GM21737 (cell line): ENCODE data around the gene SSMEM1.
"Not testable (repeated sequence)": the region's sequence is repeated elsewhere in the genome, so short reads cannot be mapped to it uniquely, and the experiment has no call there.

Experiments
- ATAC-seq: cut with Tn5 transposase; IDR thresholded peaks from one replicate; pipeline ENCODE4 v1.9.1; 2021; ENCODE audit warnings: mild to moderate bottlenecking, moderate library complexity; ENCODE audit not compliant: unreplicated experiment

Gene SSMEM1

DNA sequence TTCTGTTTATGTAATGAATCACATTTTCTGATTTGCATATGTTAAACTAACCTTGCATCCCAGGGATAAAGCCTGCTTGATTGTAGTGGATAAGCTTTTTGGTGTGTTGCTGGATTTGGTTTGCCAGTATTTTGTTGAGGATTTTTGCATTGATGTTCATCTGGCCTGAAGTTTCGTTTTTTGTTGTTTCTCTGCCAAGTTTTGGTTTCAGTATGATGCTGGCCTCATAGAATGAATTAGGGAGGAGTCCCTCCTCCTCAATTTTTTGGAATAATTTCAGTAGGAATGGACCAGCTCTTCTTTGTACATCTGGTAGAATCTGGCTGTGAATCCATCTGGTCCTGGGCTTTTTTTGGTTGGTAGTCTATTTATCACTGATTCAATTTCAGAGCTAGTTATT, 35.8 kb downstream of the SSMEM1 start:
- ATAC-seq = not testable (repeated sequence)

DNA sequence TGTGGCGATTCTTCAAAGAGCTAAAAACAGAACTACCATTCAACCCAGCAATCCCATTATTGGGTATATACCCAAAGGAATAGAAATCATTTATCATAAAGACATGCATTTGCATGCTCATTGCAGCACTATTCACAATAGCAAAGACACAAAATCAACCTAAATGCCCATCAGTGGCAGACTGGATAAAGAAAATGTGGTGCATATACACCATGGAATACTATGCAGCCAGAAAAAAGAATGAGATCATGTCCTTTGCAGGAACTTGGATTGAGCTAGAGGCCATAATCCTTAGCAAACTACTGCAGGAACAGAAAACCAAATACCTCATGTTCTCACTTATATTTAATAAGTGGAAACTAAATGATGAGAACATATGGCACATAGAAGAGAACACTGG, 38.8 kb downstream of the SSMEM1 start:
- ATAC-seq = not testable (repeated sequence)

DNA sequence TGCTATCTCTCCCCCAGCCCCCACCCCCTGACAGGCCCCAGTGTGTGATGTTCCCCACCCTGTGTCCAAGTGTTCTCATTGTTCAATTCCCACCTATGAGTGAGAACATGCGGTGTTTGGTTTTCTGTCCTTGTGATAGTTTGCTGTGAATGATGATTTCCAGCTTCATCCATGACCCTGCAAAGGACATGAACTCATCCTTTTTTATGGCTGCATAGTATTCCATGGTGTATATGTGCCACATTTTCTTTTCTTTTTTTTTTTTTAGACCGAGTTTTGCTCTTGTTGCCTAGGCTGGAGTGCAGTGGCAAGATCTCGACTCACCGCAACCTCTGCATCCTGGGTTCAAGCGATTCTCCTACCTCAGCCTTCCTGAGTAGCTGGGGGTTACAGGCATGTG, 41.2 kb downstream of the SSMEM1 start:
- not testable (repeated sequence) for ATAC-seq

DNA sequence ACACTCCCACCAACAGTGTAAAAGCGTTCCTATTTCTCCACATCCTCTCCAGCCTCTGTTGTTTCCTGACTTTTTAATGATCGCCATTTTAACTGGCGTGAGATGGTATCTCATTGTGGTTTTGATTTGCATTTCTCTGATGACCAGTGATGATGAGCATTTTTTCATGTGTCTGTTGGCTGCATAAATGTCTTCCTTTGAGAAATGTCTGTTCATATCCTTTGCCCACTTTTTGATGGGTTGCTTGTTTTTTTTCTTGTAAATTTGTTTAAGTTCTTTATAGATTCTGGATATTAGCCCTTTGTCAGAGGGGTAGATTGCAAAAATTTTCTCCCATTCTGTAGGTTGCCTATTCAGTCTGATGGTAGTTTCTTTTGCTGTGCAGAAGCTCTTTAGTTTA, 42.0 kb downstream of the SSMEM1 start:
- not testable (repeated sequence) for ATAC-seq

DNA sequence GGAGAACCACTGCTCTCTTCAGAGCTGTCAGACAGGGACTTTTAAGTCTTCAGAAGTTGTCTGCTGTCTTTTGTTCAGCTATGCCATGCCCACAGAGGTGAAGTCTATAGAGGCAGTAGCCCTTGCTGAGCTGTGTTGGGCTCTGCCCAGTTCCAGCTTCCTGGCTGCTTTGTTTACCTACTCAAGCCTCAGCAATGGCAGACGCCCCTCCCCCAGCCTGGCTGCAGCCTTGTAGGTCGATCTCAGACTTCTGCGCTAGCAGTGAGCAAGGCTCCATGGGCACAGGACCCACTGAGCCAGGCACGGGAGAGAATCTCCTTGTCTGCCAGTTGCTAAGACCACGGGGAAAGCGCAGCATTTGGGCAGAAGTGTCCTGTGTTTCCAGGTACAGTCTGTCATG, 46.9 kb downstream of the SSMEM1 start:
- ATAC-seq = no peak

DNA sequence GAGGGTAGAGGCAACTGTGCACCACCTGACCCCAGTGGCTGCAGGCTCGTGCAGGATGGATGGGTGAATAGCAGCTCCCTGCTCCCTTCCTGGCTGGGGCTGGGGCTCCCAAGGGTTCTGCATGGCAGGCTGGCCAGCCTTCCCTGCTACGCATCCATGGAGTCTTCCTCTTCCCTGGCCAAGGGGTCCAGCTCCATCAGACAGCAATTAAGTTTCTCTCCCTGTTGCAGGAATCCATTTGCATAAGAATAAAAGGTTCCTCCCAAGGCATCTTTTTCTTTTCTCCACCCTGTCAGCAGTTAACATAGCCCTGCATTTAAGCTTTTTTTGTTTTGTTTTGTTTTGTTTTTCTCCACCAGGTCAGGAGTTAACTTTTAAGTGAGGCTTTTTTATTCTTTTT, 49.0 kb downstream of the SSMEM1 start:
- ATAC-seq = no peak

- ATAC-seq = no peak
Measured at GRCh38 chr7:130258494-130259078, 50.9 kb downstream of the SSMEM1 start.

DNA sequence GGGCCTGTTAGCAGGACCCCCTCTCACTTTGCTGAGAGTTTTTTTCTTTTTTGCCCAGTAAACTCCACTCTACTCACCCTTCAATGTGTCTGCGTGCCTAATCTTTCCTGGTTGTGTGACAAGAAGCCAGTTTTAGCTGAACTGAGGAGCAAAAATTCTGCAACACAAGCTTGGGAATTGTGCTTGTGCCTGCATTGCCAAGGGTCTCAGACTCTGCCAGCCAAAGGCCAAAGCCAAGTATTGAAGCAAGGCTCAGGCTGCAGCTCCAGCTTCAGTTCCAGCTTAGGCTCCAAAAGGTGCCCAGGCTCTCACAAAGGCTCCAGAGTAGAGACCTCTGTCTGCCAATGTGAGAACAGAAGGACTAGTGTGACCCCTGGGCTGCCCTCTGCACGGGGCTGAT, 54.8 kb downstream of the SSMEM1 start:
- no peak for ATAC-seq

- no peak for ATAC-seq
Measured at GRCh38 chr7:130263130-130263529, 55.5 kb downstream of the SSMEM1 start.
